ENCODE results near the gene ACP7.

DNA sequence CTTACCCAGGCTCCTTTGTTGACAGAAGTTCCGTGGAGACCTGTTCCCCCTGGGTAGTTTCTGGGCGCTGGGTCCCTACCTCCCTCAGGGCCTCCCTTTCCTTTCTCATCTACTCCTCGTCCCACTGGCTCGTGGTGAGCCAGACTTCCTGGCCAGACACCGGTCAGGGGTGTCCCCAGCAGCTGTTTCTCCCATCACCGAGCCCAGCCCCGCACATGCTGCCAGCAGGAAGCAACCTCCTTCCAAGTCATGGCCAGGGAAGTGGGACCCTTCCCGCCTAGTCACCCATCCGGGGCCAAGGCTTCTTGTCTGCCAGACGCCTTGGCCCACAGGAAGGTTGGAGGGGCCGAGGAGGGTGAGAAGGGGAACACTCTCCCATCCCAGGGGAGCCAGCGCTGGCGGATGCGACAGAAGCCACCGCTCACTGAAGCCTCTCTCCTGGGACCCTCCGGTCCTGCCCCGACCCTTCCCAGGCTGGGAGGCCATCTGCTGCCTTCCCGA is 47.1 kb downstream of the ACP7 start:
- TF ChIP-seq, protein P1, sequence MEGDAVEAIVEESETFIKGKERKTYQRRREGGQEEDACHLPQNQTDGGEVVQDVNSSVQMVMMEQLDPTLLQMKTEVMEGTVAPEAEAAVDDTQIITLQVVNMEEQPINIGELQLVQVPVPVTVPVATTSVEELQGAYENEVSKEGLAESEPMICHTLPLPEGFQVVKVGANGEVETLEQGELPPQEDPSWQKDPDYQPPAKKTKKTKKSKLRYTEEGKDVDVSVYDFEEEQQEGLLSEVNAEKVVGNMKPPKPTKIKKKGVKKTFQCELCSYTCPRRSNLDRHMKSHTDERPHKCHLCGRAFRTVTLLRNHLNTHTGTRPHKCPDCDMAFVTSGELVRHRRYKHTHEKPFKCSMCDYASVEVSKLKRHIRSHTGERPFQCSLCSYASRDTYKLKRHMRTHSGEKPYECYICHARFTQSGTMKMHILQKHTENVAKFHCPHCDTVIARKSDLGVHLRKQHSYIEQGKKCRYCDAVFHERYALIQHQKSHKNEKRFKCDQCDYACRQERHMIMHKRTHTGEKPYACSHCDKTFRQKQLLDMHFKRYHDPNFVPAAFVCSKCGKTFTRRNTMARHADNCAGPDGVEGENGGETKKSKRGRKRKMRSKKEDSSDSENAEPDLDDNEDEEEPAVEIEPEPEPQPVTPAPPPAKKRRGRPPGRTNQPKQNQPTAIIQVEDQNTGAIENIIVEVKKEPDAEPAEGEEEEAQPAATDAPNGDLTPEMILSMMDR (IDR thresholded peaks at IDR 0.05): no peak
- TF ChIP-seq EP300 (IDR thresholded peaks at IDR 0.05): no peak
